Activated T-cell treated with anti-CD3 and anti-CD28 coated beads, Interleukin-2, amount 50 U/mL, for 24 hours (primary cell): Measurements from ENCODE around the gene ROGDI.

Source experiments
- DNase-seq: peaks from one replicate; pipeline ENCODE4 v3.0.0-alpha.2; 2020
- H3K27ac Mint-ChIP-seq: 2 replicates; pipeline ENCODE4 v1.8.0; 2020; ENCODE audit warnings: mild to moderate bottlenecking, mixed read lengths
- H3K27me3 Mint-ChIP-seq: 2 replicates; pipeline ENCODE4 v1.8.0; 2020; ENCODE audit warnings: mixed read lengths
- H3K36me3 Mint-ChIP-seq: 2 replicates; pipeline ENCODE4 v1.8.0; 2020; ENCODE audit warnings: low read depth, mixed read lengths
- H3K4me1 Mint-ChIP-seq: 2 replicates; pipeline ENCODE4 v1.8.0; 2020; ENCODE audit warnings: low read depth, mixed read lengths
- H3K4me3 Mint-ChIP-seq: 2 replicates; pipeline ENCODE4 v1.8.0; 2020; ENCODE audit warnings: mild to moderate bottlenecking, moderate library complexity, mixed read lengths
- H3K9me3 Mint-ChIP-seq: 2 replicates; pipeline ENCODE4 v1.8.0; 2020; ENCODE audit warnings: mixed read lengths

Gene ROGDI

GRCh38 chr16:4828567-4829321, 26.3 kb upstream of the ROGDI start:
- peaks cover 2% of the 10 kb centered on the region for H3K4me1 Mint-ChIP-seq
- H3K36me3 Mint-ChIP-seq = peaks cover 96% of the 10 kb centered on the region
- H3K27ac Mint-ChIP-seq = no peak overlapping the region
- DNase-seq = no peak
- H3K4me3 Mint-ChIP-seq = no peak overlapping the region
- H3K27me3 Mint-ChIP-seq = no peaks in the 10 kb centered on the region
- H3K9me3 Mint-ChIP-seq = no peaks in the 10 kb centered on the region

DNA sequence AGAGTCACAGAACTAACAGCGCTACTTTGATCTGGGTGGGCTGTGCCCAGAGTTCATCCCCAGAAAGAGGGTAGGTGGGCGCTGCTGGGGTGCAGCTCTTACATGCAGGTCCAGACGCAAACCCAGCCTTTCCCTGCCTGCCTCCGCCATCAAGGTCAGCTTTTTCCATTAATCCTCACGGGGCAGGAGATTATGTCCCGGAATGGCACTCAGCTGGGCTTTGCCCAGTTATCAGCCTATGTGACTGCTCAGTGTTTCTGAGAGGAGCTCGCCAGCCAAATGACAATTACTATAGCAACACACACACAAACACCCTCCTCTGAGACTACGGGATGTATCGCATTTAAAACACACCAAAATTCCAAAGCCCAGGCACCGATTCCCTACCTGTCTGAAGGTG, 24.5 kb upstream of the ROGDI start:
- H3K36me3 Mint-ChIP-seq = peaks cover 95% of the 10 kb centered on the region
- no peak overlapping the region for H3K27ac Mint-ChIP-seq
- H3K4me3 Mint-ChIP-seq = no peak overlapping the region
- H3K4me1 Mint-ChIP-seq = no peaks in the 10 kb centered on the region
- no peaks in the 10 kb centered on the region for H3K9me3 Mint-ChIP-seq
- no peak for DNase-seq
- H3K27me3 Mint-ChIP-seq = no peaks in the 10 kb centered on the region

- Mint-ChIP-seq H3K27me3 (no peaks in the 10 kb centered on the region), H3K4me1 (no peaks in the 10 kb centered on the region), H3K36me3 (peaks cover 95% of the 10 kb centered on the region), H3K4me3 (no peak overlapping the region), H3K27ac (no peak overlapping the region), H3K9me3 (no peaks in the 10 kb centered on the region)
- DNase-seq = no peak
These were observed 24.1 kb upstream of the ROGDI start for GRCh38 chr16:4826526-4826925.

GRCh38 chr16:4825196-4825595, 22.8 kb upstream of the ROGDI start:
- Mint-ChIP-seq H3K27ac (no peak overlapping the region), H3K9me3 (no peaks in the 10 kb centered on the region), H3K36me3 (peaks cover 95% of the 10 kb centered on the region), H3K4me3 (no peak overlapping the region), H3K4me1 (no peaks in the 10 kb centered on the region), H3K27me3 (no peaks in the 10 kb centered on the region)
- DNase-seq = no peak

DNA sequence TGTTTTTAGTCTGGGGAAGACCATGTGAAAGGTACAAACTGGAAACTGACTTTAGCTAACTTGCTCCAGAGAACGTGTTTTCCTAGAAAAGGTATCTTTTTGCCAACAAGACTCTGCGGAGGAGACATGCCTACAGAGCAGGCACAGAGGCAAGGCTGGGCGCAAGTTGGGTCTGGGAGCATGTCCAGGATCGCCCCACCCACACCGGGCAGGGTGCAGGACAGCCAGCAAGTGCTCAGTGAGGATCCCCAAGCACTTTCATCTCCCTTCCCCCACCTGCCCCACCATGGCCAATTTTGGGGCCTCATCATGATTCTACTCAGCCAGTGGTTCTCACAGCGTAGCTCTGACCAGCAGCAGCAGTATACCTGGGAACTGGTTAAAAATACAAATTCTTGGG, 18.2 kb upstream of the ROGDI start:
- no peaks in the 10 kb centered on the region for H3K4me1 Mint-ChIP-seq
- H3K4me3 Mint-ChIP-seq = no peak overlapping the region
- no peaks in the 10 kb centered on the region for H3K9me3 Mint-ChIP-seq
- no peaks in the 10 kb centered on the region for H3K27me3 Mint-ChIP-seq
- peaks cover 92% of the 10 kb centered on the region for H3K36me3 Mint-ChIP-seq
- DNase-seq = no peak
- peak overlapping the region; percentile 52 for H3K27ac Mint-ChIP-seq

DNA sequence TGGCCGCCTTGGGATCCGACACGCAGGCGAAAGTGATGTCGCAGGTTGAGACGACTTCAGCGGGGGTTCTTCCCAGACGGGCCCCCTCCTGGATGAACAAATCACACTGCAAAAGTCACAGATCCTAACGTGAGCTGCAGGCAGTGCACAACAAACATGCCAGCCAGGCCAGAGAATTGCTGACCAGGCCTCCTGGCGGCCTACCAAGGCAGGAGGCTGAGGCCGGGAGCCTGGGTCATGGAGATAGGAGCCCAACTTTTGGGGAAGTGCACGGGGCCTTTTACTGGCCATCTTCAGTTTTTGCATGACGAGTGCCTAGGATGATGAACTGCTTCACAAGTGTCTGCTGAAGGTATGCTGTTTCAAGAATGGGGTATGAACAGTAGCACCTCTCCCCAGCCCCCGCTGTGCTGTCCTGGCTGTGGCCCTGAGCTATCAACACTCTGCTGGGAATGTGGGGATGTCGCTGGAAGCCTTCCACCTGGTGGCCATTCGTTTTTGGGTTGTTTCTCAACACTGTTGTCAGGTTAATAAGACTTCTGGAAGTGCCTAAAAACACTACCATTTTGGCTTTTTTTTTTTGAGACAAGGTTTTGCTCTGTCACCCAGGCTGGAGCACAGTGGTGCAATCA, 12.2 kb upstream of the ROGDI start:
- Mint-ChIP-seq H3K27me3 (no peaks in the 10 kb centered on the region), H3K36me3 (peaks cover 93% of the 10 kb centered on the region), H3K4me1 (no peaks in the 10 kb centered on the region), H3K9me3 (no peaks in the 10 kb centered on the region), H3K27ac (no peak overlapping the region), H3K4me3 (no peak overlapping the region)
- no peak for DNase-seq

GRCh38 chr16:4814046-4814445, 11.6 kb upstream of the ROGDI start:
- H3K4me3 Mint-ChIP-seq = no peak overlapping the region
- no peaks in the 10 kb centered on the region for H3K4me1 Mint-ChIP-seq
- H3K27me3 Mint-ChIP-seq = no peaks in the 10 kb centered on the region
- no peak for DNase-seq
- no peak overlapping the region for H3K27ac Mint-ChIP-seq
- H3K9me3 Mint-ChIP-seq = no peaks in the 10 kb centered on the region
- H3K36me3 Mint-ChIP-seq = peaks cover 93% of the 10 kb centered on the region

DNA sequence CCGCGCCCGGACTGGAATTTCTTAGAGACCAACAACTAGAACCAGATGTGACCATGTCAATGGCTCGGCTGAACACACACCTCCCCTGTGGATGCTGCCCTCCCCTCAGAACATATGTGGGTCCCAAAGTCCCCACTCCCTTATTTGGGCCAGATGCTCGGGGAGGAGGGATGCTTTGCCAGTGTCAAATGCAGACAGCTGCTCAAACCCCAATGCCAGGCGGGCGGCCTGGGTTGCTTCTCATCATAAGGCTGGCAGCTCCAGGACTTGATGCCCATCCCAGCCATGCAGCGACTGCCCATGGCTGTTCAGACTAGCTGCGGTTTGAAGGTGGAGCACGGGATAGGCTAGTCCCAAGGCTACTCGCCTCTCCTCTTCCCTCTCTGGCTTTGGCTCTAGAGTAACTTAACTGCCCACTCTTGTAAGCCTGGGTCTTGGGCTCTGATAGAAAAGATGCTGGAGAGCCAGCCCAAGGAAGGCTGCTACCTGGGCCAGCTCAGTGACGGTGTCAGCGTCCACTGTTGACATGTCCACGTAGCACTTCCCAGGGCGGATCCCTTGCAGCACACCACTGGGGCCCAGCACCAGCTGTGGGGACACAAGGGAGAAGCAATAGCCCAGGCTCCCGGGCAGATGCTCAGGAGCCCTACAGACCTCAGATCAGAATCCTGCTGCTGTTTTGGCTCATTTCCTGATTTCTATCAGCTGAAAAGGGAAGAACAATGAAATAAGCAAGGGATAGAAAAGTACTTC, 11.0 kb upstream of the ROGDI start:
- Mint-ChIP-seq H3K27ac (no peak overlapping the region), H3K27me3 (no peaks in the 10 kb centered on the region), H3K9me3 (no peaks in the 10 kb centered on the region), H3K4me3 (no peak overlapping the region), H3K4me1 (no peaks in the 10 kb centered on the region), H3K36me3 (peaks cover 92% of the 10 kb centered on the region)
- DNase-seq = no peak

- H3K9me3 Mint-ChIP-seq = no peaks in the 10 kb centered on the region
- H3K4me3 Mint-ChIP-seq = no peak overlapping the region
- peaks cover 91% of the 10 kb centered on the region for H3K36me3 Mint-ChIP-seq
- H3K27ac Mint-ChIP-seq = no peak overlapping the region
- no peak for DNase-seq
- no peaks in the 10 kb centered on the region for H3K27me3 Mint-ChIP-seq
- no peaks in the 10 kb centered on the region for H3K4me1 Mint-ChIP-seq
These were observed 9.3 kb upstream of the ROGDI start for GRCh38 chr16:4811773-4812172.

DNA sequence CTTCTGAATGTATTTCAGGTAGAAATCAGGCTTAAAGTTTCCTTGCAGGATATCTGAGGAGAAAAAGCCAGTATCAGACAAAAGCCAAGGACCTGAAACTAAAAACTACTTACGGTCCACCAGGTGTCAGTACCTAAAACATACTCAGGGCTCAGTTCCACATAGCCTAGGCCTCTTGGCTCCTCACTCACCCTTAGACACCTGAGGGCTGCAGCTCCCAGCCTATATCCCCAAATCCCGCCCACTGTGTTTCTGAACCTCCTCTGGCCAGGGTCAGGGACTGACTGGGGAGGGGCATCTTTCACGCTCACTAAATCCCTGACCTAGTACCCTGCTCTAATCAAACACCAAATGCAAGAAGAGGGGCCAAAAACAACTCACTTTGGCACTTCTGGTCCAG, 8.8 kb upstream of the ROGDI start:
- Mint-ChIP-seq H3K27me3 (no peaks in the 10 kb centered on the region), H3K36me3 (peaks cover 90% of the 10 kb centered on the region), H3K4me1 (no peaks in the 10 kb centered on the region), H3K9me3 (no peaks in the 10 kb centered on the region), H3K27ac (no peak overlapping the region), H3K4me3 (no peak overlapping the region)
- DNase-seq = no peak

DNA sequence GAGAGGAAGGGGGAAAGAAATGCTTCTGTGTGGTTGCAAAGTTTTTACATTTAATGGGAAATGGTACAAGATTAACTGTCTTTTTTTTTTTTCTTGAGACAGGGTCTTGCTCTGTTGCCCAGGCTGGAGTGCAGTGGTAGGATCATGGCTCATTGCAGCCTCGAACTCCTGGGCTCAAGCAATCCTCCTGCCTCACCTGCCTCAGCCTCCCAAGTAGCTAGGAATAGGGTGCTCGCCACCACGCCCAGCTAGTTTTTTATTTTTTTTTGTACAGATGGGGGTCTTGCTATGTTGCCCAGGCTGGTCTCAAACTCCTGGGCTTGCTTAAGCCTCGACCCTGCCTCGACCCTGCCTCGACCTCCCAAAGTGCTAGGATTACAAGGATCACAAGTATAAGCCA, 3.8 kb upstream of the ROGDI start:
- peaks cover 66% of the 10 kb centered on the region for H3K36me3 Mint-ChIP-seq
- no peaks in the 10 kb centered on the region for H3K9me3 Mint-ChIP-seq
- H3K4me3 Mint-ChIP-seq = no peak overlapping the region
- H3K27me3 Mint-ChIP-seq = no peaks in the 10 kb centered on the region
- peaks cover 14% of the 10 kb centered on the region for H3K4me1 Mint-ChIP-seq
- DNase-seq = no peak
- H3K27ac Mint-ChIP-seq = no peak overlapping the region

DNA sequence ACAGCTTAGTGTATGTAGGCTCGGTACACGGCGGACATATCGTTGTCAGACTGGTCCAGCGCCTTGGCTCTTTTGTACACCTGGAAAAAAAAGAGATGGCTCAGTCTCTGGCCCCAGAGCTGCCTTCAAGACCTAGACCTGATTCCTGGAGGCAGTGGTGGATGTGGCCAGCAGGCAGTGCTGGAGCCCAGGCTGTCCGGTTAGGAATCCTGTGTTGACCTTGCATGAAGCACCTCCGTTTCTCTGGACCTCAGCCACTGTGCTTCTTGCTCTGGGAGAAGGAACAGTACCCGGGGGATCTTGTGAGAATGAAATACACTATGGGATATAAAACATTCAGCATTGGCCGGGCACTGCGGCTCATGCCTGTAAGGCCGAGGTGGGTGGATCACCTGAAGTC, 2.8 kb upstream of the ROGDI start:
- no peak for DNase-seq
- Mint-ChIP-seq H3K27me3 (no peaks in the 10 kb centered on the region), H3K36me3 (peaks cover 56% of the 10 kb centered on the region)

DNA sequence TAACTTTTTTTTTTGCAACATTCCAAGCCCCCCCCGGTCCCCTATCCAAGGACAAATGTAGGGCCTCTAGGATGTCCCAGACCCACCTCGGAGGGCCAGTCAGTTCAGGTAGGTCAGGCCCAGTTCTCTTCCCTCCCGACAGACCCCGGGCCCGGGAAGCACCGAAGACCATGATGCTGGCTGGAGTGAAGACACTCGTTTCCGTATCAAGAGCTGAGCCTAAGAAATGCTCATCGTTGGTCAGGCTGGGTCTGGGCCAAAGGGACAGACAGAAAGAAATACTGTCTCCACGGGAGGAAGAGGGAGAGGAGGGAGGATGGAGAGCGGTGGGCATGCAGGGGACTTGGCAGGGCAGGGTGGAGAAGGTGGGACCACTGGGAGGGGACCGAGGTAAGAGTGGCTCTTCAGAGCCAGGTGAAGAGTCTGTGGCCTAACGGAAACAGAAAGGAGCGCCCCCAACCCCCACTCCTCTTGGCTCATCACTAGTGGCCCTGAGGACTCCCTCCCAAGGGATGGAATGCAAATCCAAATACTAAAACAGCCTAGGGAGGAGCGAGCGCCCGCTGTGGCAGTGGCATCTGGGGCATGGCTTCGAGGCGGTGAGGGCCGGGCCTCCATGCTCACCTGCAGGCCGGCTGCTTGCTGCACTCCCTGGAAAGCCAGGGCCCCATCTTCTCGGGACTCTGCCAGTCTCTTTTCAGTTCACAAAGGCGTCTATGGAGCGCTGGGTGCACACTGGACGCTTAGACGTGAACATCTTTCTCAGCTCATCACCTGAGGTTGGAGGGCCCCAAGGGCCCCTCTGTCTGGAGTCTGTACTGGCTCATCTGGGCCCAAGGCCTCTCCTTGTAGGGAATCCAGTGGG, 1.7 kb upstream of the ROGDI start:
- H3K36me3 Mint-ChIP-seq = peaks cover 46% of the 10 kb centered on the region
- H3K27ac Mint-ChIP-seq = peak overlapping the region; percentile 7
- no peak for DNase-seq
- H3K4me3 Mint-ChIP-seq = no peak overlapping the region
- H3K9me3 Mint-ChIP-seq = no peaks in the 10 kb centered on the region
- H3K4me1 Mint-ChIP-seq = peaks cover 17% of the 10 kb centered on the region
- H3K27me3 Mint-ChIP-seq = no peaks in the 10 kb centered on the region

More for the DNA sequence above, 2.8 kb upstream of the ROGDI start:
- no peak overlapping the region for H3K4me3 Mint-ChIP-seq
- peaks cover 17% of the 10 kb centered on the region for H3K4me1 Mint-ChIP-seq
- no peaks in the 10 kb centered on the region for H3K9me3 Mint-ChIP-seq
- no peak overlapping the region for H3K27ac Mint-ChIP-seq

DNA sequence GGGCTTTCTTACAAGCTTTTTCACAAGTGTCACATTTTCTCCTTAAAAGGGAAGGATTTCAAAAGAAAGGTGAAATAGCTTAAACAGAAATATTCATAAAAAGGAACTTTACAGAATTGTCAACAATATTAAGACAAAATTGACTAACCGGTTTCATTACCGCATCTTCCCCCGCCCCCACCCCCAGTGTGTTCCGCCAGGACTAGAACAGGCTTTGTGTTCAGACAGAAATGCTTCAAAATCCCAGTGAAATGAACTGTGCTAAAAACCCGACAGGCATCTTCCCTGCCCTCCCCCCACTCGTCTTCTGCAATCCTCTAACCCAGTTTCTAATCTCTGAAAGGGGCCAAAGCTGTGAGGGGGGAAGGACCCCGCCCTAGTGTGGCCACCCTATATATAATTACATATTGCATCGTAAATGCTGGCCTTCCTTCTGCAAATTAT, 990 bp upstream of the ROGDI start:
- DNase-seq = no peak
- no peaks in the 10 kb centered on the region for H3K27me3 Mint-ChIP-seq
- H3K4me1 Mint-ChIP-seq = peaks cover 17% of the 10 kb centered on the region
- no peaks in the 10 kb centered on the region for H3K9me3 Mint-ChIP-seq
- H3K27ac Mint-ChIP-seq = no peak overlapping the region
- H3K36me3 Mint-ChIP-seq = peaks cover 42% of the 10 kb centered on the region
- peak overlapping the region; percentile 80 for H3K4me3 Mint-ChIP-seq
